IPS DF 19.7 (cell line): ENCODE results near the gene ZGRF1.
"Not testable (repeated sequence)": the region's sequence is repeated elsewhere in the genome, so short reads cannot be mapped to it uniquely, and the experiment has no call there.

Experiments used
- DNase-seq: peaks from one replicate; pipeline ENCODE4 v3.0.0-alpha.2; 2013; ENCODE audit warnings: low read depth, low spot score

Gene ZGRF1

DNA sequence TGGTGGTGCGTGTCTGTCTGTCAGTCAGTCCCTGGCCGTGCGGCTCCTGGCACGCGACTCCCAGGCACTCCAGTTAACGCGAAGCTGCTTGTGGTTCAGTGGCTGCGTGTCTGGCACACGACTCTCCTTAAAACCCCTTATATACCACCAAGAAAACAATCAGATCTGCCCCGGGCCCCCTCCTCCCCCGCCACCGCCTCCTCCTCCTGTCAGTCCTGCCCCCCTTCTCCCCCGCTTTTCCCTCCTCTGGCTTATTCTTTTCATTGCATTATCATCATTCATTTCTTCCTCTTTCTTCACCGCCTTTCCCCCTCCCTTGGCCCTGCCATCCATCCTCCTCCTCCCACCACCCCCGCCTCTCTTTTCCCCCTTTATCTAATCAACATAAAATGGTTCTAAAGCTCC is 120.6 kb downstream of the ZGRF1 start, which contains the start of gene NEUROG2:
Gene NEUROG2 (minus strand): TSS at position 115 of the 405 bp plus-strand sequence. CDS start 705 bp downstream, outside the sequence.
- DNase-seq, result no peak

DNA sequence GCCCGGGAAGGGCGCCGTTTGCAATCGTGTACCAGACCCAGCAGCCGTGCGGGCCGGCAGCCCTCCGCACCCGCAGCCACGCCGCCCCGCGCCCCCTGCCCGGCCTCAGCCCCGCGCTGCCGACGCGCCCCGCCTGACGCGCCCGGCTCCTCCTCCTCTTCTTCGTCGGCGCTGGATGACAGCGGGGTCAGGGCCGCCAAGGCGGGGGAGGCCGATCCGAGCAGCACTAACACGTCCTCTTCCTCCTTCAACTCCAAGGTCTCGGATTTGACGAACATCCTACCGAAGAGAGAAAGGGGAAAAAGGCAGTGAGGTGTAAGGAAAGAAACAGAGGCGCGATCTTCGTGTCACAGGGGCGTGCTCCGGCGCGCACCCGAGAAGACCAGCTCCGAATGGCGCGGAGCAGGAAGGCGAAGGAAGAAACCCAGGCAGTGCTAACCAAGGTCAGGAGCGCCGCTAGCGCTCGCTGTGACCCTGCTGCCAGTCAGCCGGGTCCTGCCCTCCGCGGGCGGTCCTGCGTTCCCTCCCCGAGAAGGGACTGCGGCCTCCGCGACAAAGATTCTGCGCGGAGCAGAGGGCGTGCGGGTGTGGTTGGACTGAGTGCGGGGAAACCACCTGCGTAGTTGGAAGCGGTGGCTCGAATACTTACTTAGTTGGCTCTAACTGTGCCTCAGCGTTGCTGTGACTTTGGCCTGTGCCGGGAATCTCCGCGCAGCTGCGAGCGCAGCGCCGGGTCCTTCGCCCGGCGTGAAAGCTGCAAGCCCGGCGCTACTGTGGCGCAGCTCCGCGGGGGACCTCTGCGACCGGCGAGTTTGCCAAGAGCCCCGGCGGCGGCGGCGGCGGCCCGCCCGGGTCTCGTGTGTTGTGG is 121.3 kb downstream of the ZGRF1 start:
- no peak for DNase-seq

DNA sequence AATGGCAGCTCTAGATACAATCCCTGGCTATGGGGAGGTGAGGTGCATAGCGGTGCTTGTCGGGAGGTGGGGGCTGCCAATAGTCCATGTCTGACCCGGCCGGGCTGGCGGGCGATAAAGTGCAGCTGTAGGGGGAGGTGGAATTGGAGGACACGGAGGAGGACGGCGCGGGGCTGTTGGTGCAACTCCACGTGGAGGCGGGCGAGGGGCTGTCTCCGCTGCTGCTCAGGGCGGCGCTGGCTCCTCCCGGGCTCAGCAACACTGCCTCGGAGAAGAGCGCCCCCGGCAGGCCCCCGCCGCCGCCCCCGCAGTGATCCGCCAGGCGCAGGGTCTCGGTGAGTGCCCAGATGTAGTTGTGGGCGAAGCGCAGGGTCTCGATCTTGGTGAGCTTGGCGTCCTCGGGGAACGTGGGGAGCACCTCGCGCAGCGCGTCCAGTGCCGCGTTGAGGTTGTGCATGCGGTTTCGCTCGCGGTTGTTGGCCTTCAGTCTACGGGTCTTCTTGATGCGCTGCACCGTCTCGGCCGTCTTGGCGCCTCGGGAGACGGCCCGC is 122.0 kb downstream of the ZGRF1 start:
- DNase-seq, result no peak

DNA sequence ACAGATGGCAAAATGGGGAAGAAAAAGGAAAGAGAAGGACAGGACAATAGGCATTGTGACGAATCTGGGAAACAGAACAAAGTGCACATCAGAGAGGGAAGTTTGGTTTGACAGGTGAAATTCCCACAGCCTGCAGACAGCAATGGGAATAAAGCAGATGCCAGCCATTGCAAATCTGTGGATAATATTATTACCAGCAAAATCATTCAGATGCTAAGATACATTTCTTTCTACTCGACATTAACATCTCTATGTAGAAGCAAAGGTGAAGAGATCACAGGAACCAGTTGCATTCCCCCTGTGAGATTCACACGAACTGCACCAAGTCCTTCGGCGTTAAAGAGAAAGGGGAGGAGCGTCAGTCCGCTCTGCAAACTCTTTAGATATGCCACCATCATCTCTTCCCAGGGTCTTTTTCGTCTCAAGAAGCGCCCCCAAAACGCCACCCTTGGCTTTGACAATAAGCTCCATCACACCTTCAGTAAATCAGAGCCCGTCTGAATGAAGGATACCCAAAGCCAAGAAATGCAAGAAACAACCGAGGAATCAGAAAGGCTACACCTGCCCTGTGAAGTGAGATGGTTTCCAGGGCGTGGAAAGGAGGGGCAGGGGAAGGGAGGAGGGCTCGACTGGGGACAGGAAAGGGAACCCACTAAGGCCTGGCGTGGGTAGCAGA is 122.6 kb downstream of the ZGRF1 start:
- DNase-seq, result no peak

DNA sequence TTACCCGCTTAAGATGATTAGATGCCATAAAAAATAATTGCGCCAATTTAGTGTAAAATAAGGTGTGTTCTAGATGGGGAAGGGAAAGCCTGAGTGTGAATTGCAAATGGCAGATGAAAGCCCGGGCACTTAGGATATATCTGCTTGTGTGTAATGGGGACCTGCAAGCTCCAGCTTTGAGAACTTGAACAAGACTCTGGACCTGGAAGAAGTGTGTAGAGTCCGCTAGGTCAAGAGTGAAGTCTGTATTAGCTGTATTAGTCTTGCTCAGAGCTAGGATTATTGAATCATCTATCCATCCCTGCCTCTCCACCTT is 124.9 kb downstream of the ZGRF1 start:
- DNase-seq, result no peak

DNA sequence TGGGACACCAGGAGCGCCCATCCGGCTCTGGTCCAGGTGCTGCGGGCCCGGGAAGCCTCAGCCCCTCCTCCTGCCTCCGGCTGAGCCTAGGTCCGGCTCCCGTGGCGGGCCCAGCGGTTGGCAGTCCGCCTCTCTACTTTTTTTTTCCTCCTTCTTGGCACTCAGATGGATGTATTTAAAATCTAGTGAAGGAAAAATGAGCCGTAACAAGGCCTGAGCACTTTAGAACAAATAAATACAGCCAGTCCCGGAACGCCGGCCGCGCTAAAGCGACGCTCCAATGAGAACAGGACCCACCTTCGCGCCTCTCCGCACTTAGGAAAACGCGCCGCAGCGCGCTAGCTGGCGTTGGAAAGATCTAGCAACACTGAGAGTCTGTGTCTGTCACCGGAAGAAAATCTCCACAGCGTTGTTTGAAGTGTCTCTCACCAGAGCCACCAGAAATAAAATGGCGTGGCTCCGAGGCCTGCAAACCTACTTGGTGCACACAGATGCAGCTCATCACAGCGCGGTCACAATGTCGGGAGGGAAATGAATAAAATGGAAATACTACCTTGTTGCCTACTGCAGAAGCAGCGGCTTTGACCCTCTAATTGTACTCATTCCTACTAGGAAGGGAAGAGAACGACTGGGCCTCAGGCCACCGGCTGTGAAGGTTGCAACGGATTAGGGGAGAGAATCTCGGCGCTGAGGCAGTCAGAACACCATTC is 125.5 kb downstream of the ZGRF1 start:
- no peak for DNase-seq

DNA sequence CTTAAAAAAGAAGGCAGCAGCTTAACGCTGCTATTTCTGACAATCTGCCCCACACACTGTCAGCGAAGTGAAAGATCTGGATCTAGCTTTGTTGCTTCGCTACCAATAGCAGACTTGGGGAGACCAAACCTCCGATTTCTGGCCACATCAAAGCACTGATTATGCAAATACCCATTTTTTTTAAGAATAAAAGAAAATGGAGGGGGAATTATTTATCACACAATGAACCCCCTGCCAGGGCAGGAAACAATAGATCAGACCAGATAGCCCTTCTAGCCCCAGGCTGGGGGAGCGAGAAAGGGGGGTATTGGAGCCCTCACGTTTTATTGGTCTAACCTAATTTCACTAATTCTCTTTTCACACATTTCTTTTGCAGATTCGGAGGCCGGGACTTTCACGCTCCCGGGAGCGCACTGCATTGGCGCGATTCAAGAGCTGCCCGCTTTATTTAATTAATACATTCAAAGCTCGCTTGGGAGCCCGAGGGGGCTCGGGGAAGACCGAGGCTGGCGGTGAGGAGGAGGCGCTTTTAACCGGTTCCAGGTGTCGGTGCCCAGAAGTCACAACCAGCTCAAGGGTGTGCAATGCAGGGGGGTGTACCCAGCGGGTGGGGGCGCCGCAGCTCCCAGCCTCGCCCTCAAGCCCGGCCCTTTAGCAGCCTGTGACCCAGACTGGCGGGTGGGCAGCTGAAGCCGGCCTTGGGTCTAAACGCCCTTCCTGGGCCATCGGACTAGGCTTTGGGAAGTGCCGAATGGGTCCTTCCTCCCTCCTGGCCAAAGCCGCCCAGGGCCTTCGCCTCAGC is 126.2 kb downstream of the ZGRF1 start:
- no peak for DNase-seq

DNA sequence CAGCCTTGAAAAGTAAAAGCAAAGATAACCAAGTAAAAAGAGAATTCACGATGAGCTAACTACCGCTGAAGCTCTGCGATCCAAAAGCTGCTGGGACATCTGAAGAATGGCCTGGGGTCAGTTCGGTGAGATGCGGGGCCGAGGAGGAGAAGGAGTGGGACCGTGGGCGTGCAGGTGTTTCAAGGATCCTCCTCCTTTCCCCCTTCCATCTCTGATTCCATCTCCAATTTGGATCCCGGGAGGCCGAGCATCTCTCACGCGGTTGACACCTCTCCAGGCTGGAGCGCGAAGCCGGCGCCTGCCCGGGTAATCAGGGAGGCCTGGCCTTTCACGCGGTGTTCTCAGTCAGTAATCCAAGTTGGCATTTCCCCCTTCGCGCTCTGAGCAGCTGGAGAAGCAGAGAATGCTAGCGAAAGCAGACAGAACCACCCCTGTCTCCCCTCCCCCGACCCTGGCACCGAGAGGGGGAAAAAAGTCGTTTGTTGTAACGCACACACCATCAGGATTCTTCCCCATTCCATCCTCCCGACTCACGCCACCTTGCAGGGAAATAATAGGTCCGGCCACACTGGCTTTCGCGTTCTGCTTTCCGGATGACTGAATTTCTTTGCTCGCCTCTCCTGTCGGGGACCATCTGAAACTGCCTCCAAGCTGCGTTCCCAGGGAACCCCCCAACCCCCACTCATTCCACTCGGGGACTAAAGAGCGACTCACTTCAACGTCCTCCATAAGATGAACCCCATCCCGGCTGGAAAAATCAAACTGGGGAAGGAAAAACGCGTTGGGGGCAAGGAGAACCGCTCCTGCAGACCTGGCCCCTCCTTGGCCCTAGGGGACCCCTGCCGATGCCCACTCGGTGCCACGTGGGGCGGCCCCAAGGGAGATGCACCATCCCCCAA is 127.2 kb downstream of the ZGRF1 start:
- DNase-seq, result no peak

DNA sequence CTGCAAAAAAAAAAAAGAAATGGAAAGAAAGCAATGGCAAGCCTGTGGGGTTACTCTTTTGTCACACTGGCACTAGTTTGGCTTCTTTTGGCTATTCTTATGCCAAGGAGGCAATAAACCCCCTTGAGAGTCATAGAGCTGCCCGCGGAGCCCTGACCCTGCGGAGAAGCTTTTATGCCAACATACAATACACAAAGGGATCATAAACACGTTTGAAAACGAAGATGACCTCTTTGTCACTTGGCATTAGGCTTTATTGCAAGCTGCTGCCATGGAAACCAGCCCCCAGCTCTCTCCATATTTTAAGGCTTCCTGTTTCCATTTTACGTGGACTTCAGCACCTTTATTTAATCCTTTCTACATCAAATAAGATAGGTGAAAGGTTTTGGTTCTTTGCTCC is 128.4 kb downstream of the ZGRF1 start:
- no peak for DNase-seq

DNA sequence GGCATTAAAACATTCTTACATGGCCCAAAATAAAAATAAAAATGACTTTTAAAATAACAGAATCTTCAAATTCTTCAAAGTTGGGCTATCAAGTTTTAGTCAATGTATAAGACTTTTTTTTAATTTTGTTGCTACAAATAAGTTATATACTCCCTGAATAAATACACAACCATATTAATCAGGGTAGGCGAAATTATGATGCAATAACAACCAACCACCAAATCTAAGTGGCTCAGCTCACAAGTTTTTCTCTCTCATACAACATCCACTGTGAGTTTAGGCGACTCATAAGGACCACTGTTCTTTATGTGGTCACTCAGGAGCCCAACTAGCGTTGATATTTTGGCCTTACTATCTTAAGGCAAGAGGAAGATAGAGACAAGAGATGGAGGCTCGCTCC is 131.9 kb downstream of the ZGRF1 start:
- DNase-seq, result no peak

DNA sequence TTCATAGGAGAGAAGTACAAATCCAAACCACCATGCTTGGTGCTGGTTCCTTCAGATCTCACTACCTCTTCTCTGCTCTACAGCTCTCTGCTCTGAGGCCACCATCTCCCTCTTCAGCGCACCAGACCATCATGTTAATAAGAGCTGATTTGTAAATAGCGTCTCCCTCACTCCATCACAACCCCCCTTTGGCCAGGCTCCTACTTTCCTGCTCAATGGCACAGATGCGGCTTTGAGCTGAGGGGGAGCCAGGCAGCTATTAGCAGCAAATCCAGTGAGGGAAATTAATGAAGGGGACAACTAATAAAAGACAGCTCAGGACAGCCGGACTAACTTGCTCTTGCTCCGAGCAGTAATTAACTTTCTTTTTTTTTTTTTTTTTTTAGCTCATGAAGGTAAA is 133.8 kb downstream of the ZGRF1 start:
- DNase-seq, result no peak

DNA sequence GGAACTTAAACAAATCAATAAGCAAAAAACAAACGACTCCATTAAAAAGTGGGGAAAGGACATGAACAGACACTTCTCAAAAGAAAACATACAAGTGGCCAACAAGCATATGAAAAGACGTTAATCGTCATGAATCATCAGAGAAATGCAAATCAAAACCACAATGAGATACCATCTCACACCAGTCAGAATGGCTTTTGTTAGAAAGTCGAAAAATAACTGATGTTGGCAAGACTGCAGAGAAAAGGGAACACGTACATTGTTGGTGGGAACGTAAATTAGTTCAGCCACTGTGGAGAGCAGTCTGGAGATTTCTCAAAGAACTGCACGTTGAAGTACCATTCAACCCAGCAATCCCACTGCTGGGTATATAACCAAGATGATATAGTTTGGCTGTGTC is 144.4 kb downstream of the ZGRF1 start:
- DNase-seq, result no peak

DNA sequence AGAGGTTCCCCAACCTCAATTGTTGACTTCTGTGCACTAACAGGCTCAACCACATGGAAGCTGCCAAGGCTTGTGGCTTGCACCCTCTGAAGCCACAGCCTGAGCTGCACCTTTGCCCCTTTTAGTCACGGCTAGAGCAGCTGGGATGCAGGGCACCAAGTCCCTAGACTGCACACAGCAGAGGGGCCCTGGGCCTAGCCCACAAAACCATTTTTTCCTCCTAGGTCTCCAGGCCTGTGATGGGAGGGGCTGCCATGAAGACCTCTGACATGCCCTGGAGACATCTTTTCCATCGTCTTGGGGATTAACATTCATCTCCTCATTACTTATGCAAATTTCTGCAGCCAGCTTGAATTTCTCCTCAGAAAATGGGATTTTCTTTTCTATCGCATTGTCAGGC is 145.9 kb downstream of the ZGRF1 start:
- DNase-seq, result not testable (repeated sequence)
